DOHH2 (cell line): ENCODE data around the gene SMARCAD1.

ENCODE experiments used
- H3F3A ChIP-seq: fragments of 200-600 bp; sonication (generic), shearing (Covaris generic); 2 replicates; pipeline ENCODE4 v1.6.0; 2016; ENCODE audit warnings: antibody characterized with exemption, mild to moderate bottlenecking; ENCODE audit not compliant: control insufficient read depth, insufficient read depth
- H3K27ac ChIP-seq: fragments of 200-600 bp; sonication (generic); 2 replicates; pipeline ENCODE4 v1.5.1; 2014; ENCODE audit warnings: low read depth, mild to moderate bottlenecking, low read length, moderate library complexity
- H3K27me3 ChIP-seq: fragments of 200-600 bp; sonication (generic); 2 replicates; pipeline ENCODE4 v1.6.1; 2014; ENCODE audit warnings: mild to moderate bottlenecking, low read length, mixed read lengths; ENCODE audit not compliant: control insufficient read depth
- H3K36me3 ChIP-seq: fragments of 200-600 bp; sonication (generic); 2 replicates; pipeline ENCODE4 v1.6.1; 2014; ENCODE audit warnings: mild to moderate bottlenecking, low read length, moderate library complexity, mixed read lengths; ENCODE audit not compliant: control insufficient read depth
- H3K4me1 ChIP-seq: fragments of 200-600 bp; sonication (generic); 2 replicates; pipeline ENCODE4 v1.6.1; 2014; ENCODE audit warnings: mild to moderate bottlenecking, low read length, mixed read lengths; ENCODE audit not compliant: control insufficient read depth
- H3K4me2 ChIP-seq: fragments of 200-600 bp; sonication (generic); 2 replicates; pipeline ENCODE4 v1.6.0; 2014; ENCODE audit warnings: mild to moderate bottlenecking, low read length, moderate library complexity
- H3K4me3 ChIP-seq: fragments of 200-600 bp; sonication (generic); 2 replicates; pipeline ENCODE4 v1.5.1; 2014; ENCODE audit warnings: mild to moderate bottlenecking, low read length, mixed read lengths
- H3K79me2 ChIP-seq: fragments of 200-600 bp; sonication (generic); 2 replicates; pipeline ENCODE4 v1.6.1; 2014; ENCODE audit warnings: mild to moderate bottlenecking, low read length, mixed read lengths; ENCODE audit not compliant: control insufficient read depth
- H3K9me2 ChIP-seq: fragments of 200-600 bp; sonication (generic); replicated peaks from 2 replicates; pipeline ENCODE4 v1.6.1; 2014; ENCODE audit warnings: mild to moderate bottlenecking, low read length, mixed read lengths; ENCODE audit not compliant: control insufficient read depth
- H3K9me3 ChIP-seq: fragments of 200-600 bp; sonication (generic); 2 replicates; pipeline ENCODE4 v1.6.1; 2014; ENCODE audit warnings: antibody characterized with exemption, low read length, mixed read lengths; ENCODE audit not compliant: control insufficient read depth, insufficient read depth
- H4K20me1 ChIP-seq: fragments of 200-600 bp; sonication (generic); 2 replicates; pipeline ENCODE4 v1.6.0; 2014; ENCODE audit warnings: low read depth, mild to moderate bottlenecking, antibody characterized with exemption, low read length, moderate library complexity; ENCODE audit not compliant: control insufficient read depth, insufficient read depth
- CTCF ChIP-seq: fragments of 200-600 bp; sonication (generic); IDR thresholded peaks from one replicate; pipeline ENCODE4 v1.5.1; 2014; ENCODE audit warnings: antibody characterized with exemption, mild to moderate bottlenecking, low read depth, low read length; ENCODE audit not compliant: poor library complexity, severe bottlenecking
- EZH2phosphoT487 ChIP-seq: fragments of 200-600 bp; sonication (generic); IDR thresholded peaks from 2 replicates; pipeline ENCODE4 v1.6.1; 2017; ENCODE audit warnings: borderline replicate concordance, mild to moderate bottlenecking, antibody characterized with exemption, low read length, moderate library complexity, mixed read lengths

The SMARCAD1 gene

GRCh38 chr4:94338681-94339351, 131.2 kb downstream of the SMARCAD1 start:
- no peaks in the 10 kb centered on the region for H3K9me3 ChIP-seq
- H3K4me1 ChIP-seq, result no peaks in the 10 kb centered on the region
- no peak for TF ChIP-seq CTCF
- TF ChIP-seq EZH2phosphoT487, result no peak
- H3K9me2 ChIP-seq, result no peaks in the 10 kb centered on the region
- no peaks in the 10 kb centered on the region for H3F3A ChIP-seq
- H4K20me1 ChIP-seq, result no peaks in the 10 kb centered on the region
- H3K27me3 ChIP-seq, result no peaks in the 10 kb centered on the region
- H3K36me3 ChIP-seq, result no peaks in the 10 kb centered on the region
- no peak overlapping the region for H3K4me3 ChIP-seq
- no peaks in the 10 kb centered on the region for H3K79me2 ChIP-seq
- no peak overlapping the region for H3K4me2 ChIP-seq
- no peak overlapping the region for H3K27ac ChIP-seq

GRCh38 chr4:94339779-94340178, 132.1 kb downstream of the SMARCAD1 start:
- no peaks in the 10 kb centered on the region for H3F3A ChIP-seq
- H3K79me2 ChIP-seq, result no peaks in the 10 kb centered on the region
- no peak overlapping the region for H3K4me3 ChIP-seq
- H4K20me1 ChIP-seq, result no peaks in the 10 kb centered on the region
- no peak overlapping the region for H3K27ac ChIP-seq
- no peaks in the 10 kb centered on the region for H3K9me2 ChIP-seq
- H3K36me3 ChIP-seq, result no peaks in the 10 kb centered on the region
- no peaks in the 10 kb centered on the region for H3K27me3 ChIP-seq
- no peaks in the 10 kb centered on the region for H3K9me3 ChIP-seq
- 0 out of 2 replicates have a peak overlapping the region, but pooled peaks have one; percentile 13 for H3K4me2 ChIP-seq
- TF ChIP-seq CTCF (no peak), EZH2phosphoT487 (no peak)
- no peaks in the 10 kb centered on the region for H3K4me1 ChIP-seq
